A549 (cell line): ENCODE data around the gene POLR1C. TPM values are rescaled to one million over a fixed set of nuclear protein-coding genes. Genes with fewer than 3 reads are reported as not detected.

Experiments
- ATAC-seq, 2 experiments: fragments of 200-7000 bp in 1 of 2; fragments of >200 bp in 1 of 2; cut with Nextera tagmentation in 1 of 2; cut with Tn5 transposase in 1 of 2; 3 replicates each; pipeline versions ENCODE4 v1.8.0 to v1.9.1; 2018 to 2020; ENCODE audit warnings: mild to moderate bottlenecking in 1 of 2, moderate library complexity in 1 of 2
- CTCF ChIA-PET: fragments of 300-600 bp; sonication (Branson Sonifier 250); formaldehyde crosslinking; extraction: SDS; loops from one replicate; lab custom pipeline; 2021; ENCODE audit warnings: antibody characterized with exemption, inconsistent platforms; lab: Yijun Ruan, JAX
- POLR2A ChIA-PET: fragments of 350-600 bp; formaldehyde crosslinking; extraction: SDS; loops from one replicate; lab custom pipeline; 2021; ENCODE audit warnings: antibody characterized with exemption, inconsistent platforms; lab: Yijun Ruan, JAX
- DNase-seq, 2 experiments: peaks; one replicate each; pipeline versions ENCODE4 v3.0.0 to v3.0.0-alpha.2; 2011 to 2016; ENCODE audit warnings: low read depth in 1 of 2, low spot score in 1 of 2
- FAIRE-seq: peaks from 2 replicates; lab custom pipeline; 2011; peaks lifted over from hg19 to GRCh38; lab: Jason Lieb, UNC
- H3K27ac ChIP-seq, 2 experiments: fragments of >200 bp; sonication (Bioruptor Twin); formaldehyde crosslinking; 3 replicates each; pipeline ENCODE4 v1.5.1; 2016 to 2017
- H3K4me1 ChIP-seq: fragments of >200 bp; sonication (Bioruptor Twin); formaldehyde crosslinking; 3 replicates; pipeline ENCODE4 v1.6.1; 2016
- H3K4me2 ChIP-seq: fragments of >200 bp; sonication (Bioruptor Twin); formaldehyde crosslinking; 3 replicates; pipeline ENCODE4 v1.6.1; 2016
- H3K4me3 ChIP-seq: fragments of >200 bp; sonication (Bioruptor Twin); formaldehyde crosslinking; 3 replicates; pipeline ENCODE4 v1.5.1; 2016
- H3K9me3 ChIP-seq: fragments of >200 bp; sonication (Bioruptor Twin); formaldehyde crosslinking; 3 replicates; pipeline ENCODE4 v1.6.1; 2016
- CEBPB ChIP-seq, 2 experiments: fragments of >200 bp in 1 of 2; sonication (Bioruptor Twin) in 1 of 2; formaldehyde crosslinking in 1 of 2; IDR thresholded peaks; 2 replicates each; pipeline ENCODE4 v1.6.1; 2012 to 2016
- CHD4 ChIP-seq: fragments of 200-600 bp; sonication (generic); IDR thresholded peaks from 2 replicates; pipeline ENCODE4 v1.6.1; 2016; ENCODE audit warnings: antibody characterized with exemption, mild to moderate bottlenecking, borderline replicate concordance
- FOSL2 ChIP-seq, 2 experiments: fragments of 450-650 bp in 1 of 2; fragments of >200 bp in 1 of 2; sonication (Bioruptor Twin) in 1 of 2; formaldehyde crosslinking; IDR thresholded peaks; 2 replicates each; pipeline versions ENCODE4 v1.5.0 to v1.6.1; 2016 to 2020; ENCODE audit warnings: mild to moderate bottlenecking in 1 of 2, moderate library complexity in 1 of 2
- HOXA7 ChIP-seq: fragments of 250-450 bp; sonication (Bioruptor Pico); IDR thresholded peaks from 2 replicates; pipeline ENCODE4 v1.5.0; 2020; ENCODE audit warnings: mild to moderate bottlenecking, moderate library complexity
- JUN ChIP-seq, 2 experiments: fragments of >200 bp; sonication (Bioruptor Twin); formaldehyde crosslinking; IDR thresholded peaks; 2 replicates in 1 of 2; 3 replicates in 1 of 2; pipeline ENCODE4 v1.6.1; 2016 to 2017
- KDM1A ChIP-seq: fragments of 200-600 bp; sonication (generic); IDR thresholded peaks from 2 replicates; pipeline ENCODE4 v1.6.1; 2016; ENCODE audit warnings: low read depth, mild to moderate bottlenecking
- KDM5A ChIP-seq: fragments of 200-600 bp; sonication (generic); IDR thresholded peaks from 2 replicates; pipeline ENCODE4 v1.6.1; 2016; ENCODE audit warnings: antibody characterized with exemption, mild to moderate bottlenecking
- PHF8 ChIP-seq: fragments of 200-600 bp; sonication (generic); IDR thresholded peaks from 2 replicates; pipeline ENCODE4 v1.6.1; 2016; ENCODE audit warnings: low read depth, mild to moderate bottlenecking, antibody characterized with exemption, moderate library complexity, borderline replicate concordance
- POLR2A ChIP-seq: IDR thresholded peaks from 2 replicates; pipeline ENCODE4 v1.6.1; 2012; ENCODE audit warnings: mild to moderate bottlenecking, low read length
- POLR2AphosphoS2 ChIP-seq: conservative IDR thresholded peaks from 2 replicates; pipeline ENCODE4 v1.6.1; 2012; ENCODE audit warnings: low read length, improper control_type of control experiment, inconsistent platforms
- RFX5 ChIP-seq: fragments of 450-650 bp; IDR thresholded peaks from 2 replicates; pipeline ENCODE4 v1.7.1; 2014; ENCODE audit warnings: antibody characterized with exemption, mild to moderate bottlenecking, moderate library complexity
- RNF2 ChIP-seq: fragments of 200-600 bp; sonication (generic); IDR thresholded peaks from 2 replicates; pipeline ENCODE4 v1.6.1; 2016; ENCODE audit warnings: low read depth, mild to moderate bottlenecking, antibody characterized with exemption, moderate library complexity, borderline replicate concordance
- ZNF302 ChIP-seq: fragments of 250-450 bp; sonication (Bioruptor Pico); IDR thresholded peaks from 2 replicates; pipeline ENCODE4 v1.9.0; 2021; ENCODE audit warnings: inconsistent platforms, mild to moderate bottlenecking, moderate library complexity
- WGBS: methylation state at CpG from one replicate; pipeline ENCODE4 v1.1.6; 2017; ENCODE audit errors: missing lambda C conversion rate; 5-methylcytosine and 5-hydroxymethylcytosine counted together
- polyA plus RNA-seq, 4 experiments: library from polyadenylated mRNA; depleted of rRNA in 3 of 4; stranded (reverse); fragments of >200 nt; fragmentation: RNase III in 1 of 4; extraction: RNeasy Plus Mini Kit Qiagen cat#74134 plus additional on column Dnase treatment in 1 of 4; gene quantifications; 2 replicates in 3 of 4; 3 replicates in 1 of 4; pipeline ENCODE4 v1.2.3, GENCODE V29; 2011 to 2017
- TF ChIP-seq, protein P1 (sequence below): IDR thresholded peaks from 2 replicates; pipeline ENCODE4 v1.6.1; 2012
- TF ChIP-seq, protein P2 (sequence below): fragments of 250-450 bp; sonication (Bioruptor Pico); IDR thresholded peaks from 2 replicates; pipeline ENCODE4 v1.5.0; 2020; ENCODE audit warnings: low read depth, mild to moderate bottlenecking, moderate library complexity
- TF ChIP-seq, protein P3 (sequence below): fragments of 250-450 bp; sonication (Bioruptor Pico); IDR thresholded peaks from 2 replicates; pipeline ENCODE4 v1.5.0; 2021; ENCODE audit warnings: mild to moderate bottlenecking, moderate library complexity, borderline replicate concordance

POLR1C gene
- polyA plus RNA-seq, 2 of the 4 experiments (the other 2 are of a cell fraction) = 48.5 to 63.1 TPM

DNA sequence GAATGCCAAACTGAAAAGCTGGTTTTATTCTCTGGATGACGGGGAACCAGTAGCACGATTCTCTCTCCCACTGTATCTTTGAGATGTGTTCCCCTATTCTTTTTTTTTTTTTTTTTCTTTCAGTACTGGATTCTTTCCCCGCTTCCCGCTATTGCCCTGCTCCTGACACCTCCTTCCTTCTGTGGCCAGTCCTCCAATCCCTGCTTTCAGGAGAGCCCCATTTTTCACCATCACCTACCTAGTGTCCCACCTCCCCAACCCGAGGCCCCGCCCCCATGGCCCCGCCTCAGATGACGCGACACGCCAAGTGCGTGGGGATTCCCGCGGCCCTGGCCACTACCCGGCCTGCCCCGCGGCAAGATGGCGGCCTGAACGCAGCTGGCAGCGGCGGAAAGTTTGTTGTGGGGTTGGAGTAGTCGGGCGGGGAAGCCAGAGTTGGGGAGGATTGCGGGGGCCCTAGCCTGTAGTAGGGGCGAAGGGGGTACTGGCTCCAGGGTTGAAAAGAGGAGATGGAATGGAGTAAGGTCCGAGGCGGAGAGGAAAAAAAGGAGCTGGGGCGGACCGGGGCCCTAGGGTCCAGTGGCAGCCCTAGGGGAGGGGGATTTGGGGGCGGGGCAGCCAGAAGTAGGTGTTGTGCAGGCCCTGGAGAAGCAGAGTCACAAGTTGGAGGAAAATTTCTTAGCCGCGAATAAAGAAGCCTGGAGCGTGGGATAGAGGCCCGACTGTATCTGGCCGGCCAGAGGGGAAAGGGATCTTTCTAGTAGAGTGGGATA, 39.5 kb upstream of the POLR1C start, which contains the start of gene TJAP1:
TJAP1 (plus strand) TSS at position 336 of the 773 bp plus-strand sequence. CDS start 21,432 bp downstream, outside the sequence.
- Histone ChIP-seq H3K27ac (peak within 1 kb of the TSS; percentile 84 to 98), H3K4me1 (peaks cover 22% of the 10 kb centered on the region; the same call in 2 of the 3 replicates), H3K9me3 (no peaks in the 10 kb centered on the region), H3K4me3 (peak within 1 kb of the TSS; percentile 83), H3K4me2 (peak within 1 kb of the TSS; percentile 100)
- DNase-seq = peak; percentile 69 to 84
- no peak for FAIRE-seq
- TF ChIP-seq POLR2A (peak; percentile 75), KDM5A (peak; percentile 84), POLR2AphosphoS2 (no peak), JUN (IDR thresholded peaks at IDR 0.05) (peak in 1 of 2 experiments; percentile 65; a peak in 1 of 5 replicates), FOSL2 (IDR thresholded peaks at IDR 0.05) (no peak), FOSL2 (CRISPR knock-in tag; IDR thresholded peaks at IDR 0.05) (no peak), PHF8 (peak; percentile 83; the same call in 1 of the 2 replicates), CEBPB (IDR thresholded peaks at IDR 0.05) (no peak), RFX5 (no peak)
- TF ChIP-seq, protein P1, sequence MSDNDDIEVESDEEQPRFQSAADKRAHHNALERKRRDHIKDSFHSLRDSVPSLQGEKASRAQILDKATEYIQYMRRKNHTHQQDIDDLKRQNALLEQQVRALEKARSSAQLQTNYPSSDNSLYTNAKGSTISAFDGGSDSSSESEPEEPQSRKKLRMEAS = 0 out of 2 replicates have a peak, but pooled peaks have one; percentile 33
- peak; percentile 99 to 100 for ATAC-seq
- POLR2A ChIA-PET = interaction anchor here (0.5 to 1.2 kb wide), 7 partner anchors 9 to 695 kb away, joined by 3 to 5 read pairs (median 3); partner anchors contain the start of genes ABCC10 and ZNF318
- WGBS = 8% methylated on average over 9 of the region's 34 CpGs
- CTCF ChIA-PET = interaction anchor here (0.6 to 1.7 kb wide), 3 partner anchors 15 to 29 kb away, joined by 3 to 4 read pairs (median 3); no protein-coding TSS in a partner anchor

DNA sequence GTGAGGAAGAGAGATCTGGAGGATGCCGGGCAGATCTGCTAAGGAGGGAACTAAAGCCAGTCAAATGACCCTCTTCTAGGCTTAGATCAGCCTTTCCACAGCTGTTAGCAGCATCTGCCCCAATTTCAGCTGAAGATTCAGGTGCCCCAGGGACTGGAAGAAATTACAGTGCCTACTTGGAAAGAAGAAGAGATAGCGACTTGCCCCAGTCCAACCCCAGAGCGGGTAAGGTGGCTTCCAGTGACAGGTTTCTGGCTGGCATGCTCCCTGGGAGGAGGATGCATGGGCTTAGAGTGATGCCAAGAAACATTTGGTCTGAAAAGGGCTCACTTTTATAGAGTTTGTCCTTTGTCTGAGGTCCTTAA, 38.9 kb upstream of the POLR1C start:
- ChIA-PET CTCF (interaction anchor here (0.6 to 1.7 kb wide), 3 partner anchors 16 to 28 kb away, joined by 3 to 4 read pairs (median 3); no protein-coding TSS in a partner anchor), POLR2A (interaction anchor here (0.5 to 1.2 kb wide), 5 partner anchors 9 to 695 kb away, joined by 3 to 5 read pairs (median 3); partner anchors contain the start of genes ABCC10 and ZNF318)
- Histone ChIP-seq H3K4me3 (peak overlapping the region; percentile 83), H3K27ac (peak overlapping the region; percentile 84 to 98), H3K4me2 (peak overlapping the region; percentile 100), H3K9me3 (no peaks in the 10 kb centered on the region), H3K4me1 (peaks cover 22% of the 10 kb centered on the region; the same call in 2 of the 3 replicates)
- DNase-seq = no peak
- WGBS = 7% methylated on average over 3 of the region's 3 CpGs
- no peak for FAIRE-seq
- no peak for ATAC-seq
- TF ChIP-seq, protein P2, sequence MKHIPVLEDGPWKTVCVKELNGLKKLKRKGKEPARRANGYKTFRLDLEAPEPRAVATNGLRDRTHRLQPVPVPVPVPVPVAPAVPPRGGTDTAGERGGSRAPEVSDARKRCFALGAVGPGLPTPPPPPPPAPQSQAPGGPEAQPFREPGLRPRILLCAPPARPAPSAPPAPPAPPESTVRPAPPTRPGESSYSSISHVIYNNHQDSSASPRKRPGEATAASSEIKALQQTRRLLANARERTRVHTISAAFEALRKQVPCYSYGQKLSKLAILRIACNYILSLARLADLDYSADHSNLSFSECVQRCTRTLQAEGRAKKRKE = no peak

DNA sequence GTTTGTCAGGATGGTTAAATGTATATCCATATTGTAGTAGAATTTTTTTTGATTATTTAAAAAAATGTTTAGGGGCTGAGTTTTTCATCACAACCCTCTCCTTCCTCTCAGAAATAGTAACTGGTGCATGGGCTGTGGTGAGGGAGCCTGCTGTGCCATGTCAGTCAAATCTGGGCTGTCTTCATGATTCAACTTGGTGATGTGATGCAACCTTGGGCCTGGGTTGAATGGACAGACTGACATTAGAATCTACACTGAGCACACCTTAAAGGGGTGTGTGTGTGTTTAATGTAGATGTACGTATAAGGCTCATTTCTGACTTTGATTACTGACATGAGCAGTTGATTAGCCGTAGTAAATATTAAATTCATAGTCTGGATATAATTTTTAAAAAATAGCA, 35.8 kb upstream of the POLR1C start:
- Histone ChIP-seq H3K4me3 (no peak overlapping the region), H3K4me1 (peaks cover 22% of the 10 kb centered on the region; the same call in 2 of the 3 replicates), H3K27ac (no peak overlapping the region), H3K9me3 (no peaks in the 10 kb centered on the region), H3K4me2 (no peak overlapping the region; the same call in 2 of the 3 replicates)
- POLR2A ChIA-PET = no interaction called here
- DNase-seq (no peak), ATAC-seq (no peak), FAIRE-seq (no peak)
- CTCF ChIA-PET = interaction anchor here (0.6 to 3.0 kb wide), 6 partner anchors 15 to 27 kb away, joined by 3 to 10 read pairs (median 3); no protein-coding TSS in a partner anchor
- TF ChIP-seq KDM5A (no peak), KDM1A (no peak), CHD4 (no peak), CEBPB (IDR thresholded peaks at IDR 0.05) (no peak), HOXA7 (CRISPR knock-in tag) (no peak), JUN (IDR thresholded peaks at IDR 0.05) (no peak), RFX5 (no peak), RNF2 (no peak), ZNF302 (CRISPR knock-in tag) (no peak)
- TF ChIP-seq, protein P3, sequence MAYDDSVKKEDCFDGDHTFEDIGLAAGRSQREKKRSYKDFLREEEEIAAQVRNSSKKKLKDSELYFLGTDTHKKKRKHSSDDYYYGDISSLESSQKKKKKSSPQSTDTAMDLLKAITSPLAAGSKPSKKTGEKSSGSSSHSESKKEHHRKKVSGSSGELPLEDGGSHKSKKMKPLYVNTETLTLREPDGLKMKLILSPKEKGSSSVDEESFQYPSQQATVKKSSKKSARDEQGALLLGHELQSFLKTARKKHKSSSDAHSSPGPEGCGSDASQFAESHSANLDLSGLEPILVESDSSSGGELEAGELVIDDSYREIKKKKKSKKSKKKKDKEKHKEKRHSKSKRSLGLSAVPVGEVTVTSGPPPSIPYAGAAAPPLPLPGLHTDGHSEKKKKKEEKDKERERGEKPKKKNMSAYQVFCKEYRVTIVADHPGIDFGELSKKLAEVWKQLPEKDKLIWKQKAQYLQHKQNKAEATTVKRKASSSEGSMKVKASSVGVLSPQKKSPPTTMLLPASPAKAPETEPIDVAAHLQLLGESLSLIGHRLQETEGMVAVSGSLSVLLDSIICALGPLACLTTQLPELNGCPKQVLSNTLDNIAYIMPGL = no peak
- TF ChIP-seq, protein P2 = no peak
- WGBS = 96% methylated on average over 2 of the region's 2 CpGs
